ENCODE results near the gene PTPRM.
"Not testable (repeated sequence)": the region's sequence is repeated elsewhere in the genome, so short reads cannot be mapped to it uniquely, and the experiment has no call there.

Gene PTPRM

GRCh38 chr18:7955175-7955574 lies 388.1 kb downstream of the PTPRM start:
- DNase-seq, result no peak

- DNase-seq, result no peak
Measured at GRCh38 chr18:7957297-7957696, 390.2 kb downstream of the PTPRM start.

GRCh38 chr18:7958081-7958896 lies 391.2 kb downstream of the PTPRM start:
- DNase-seq, result no peak

GRCh38 chr18:7958897-7959146 lies 391.7 kb downstream of the PTPRM start:
- DNase-seq, result no peak

- DNase-seq, result not testable (repeated sequence)
Measured at GRCh38 chr18:7966682-7967081, 399.6 kb downstream of the PTPRM start.

- DNase-seq, result no peak
Measured at GRCh38 chr18:7974200-7974874, 407.2 kb downstream of the PTPRM start.

- no peak for DNase-seq
Measured at GRCh38 chr18:7977897-7978296, 410.8 kb downstream of the PTPRM start.

- no peak for DNase-seq
Measured at GRCh38 chr18:7978834-7979233, 411.7 kb downstream of the PTPRM start.

- no peak for DNase-seq
Measured at GRCh38 chr18:7979714-7980113, 412.6 kb downstream of the PTPRM start.

GRCh38 chr18:7980136-7980535 lies 413.0 kb downstream of the PTPRM start:
- no peak for DNase-seq

- no peak for DNase-seq
Measured at GRCh38 chr18:7980656-7981055, 413.5 kb downstream of the PTPRM start.

- no peak for DNase-seq
Measured at GRCh38 chr18:7982216-7982615, 415.1 kb downstream of the PTPRM start.

- DNase-seq, result no peak
Measured at GRCh38 chr18:7987284-7987976, 420.3 kb downstream of the PTPRM start.

GRCh38 chr18:7990670-7991069 lies 423.6 kb downstream of the PTPRM start:
- DNase-seq, result no peak

- no peak for DNase-seq
Measured at GRCh38 chr18:8001711-8002301, 434.7 kb downstream of the PTPRM start.

GRCh38 chr18:8003878-8004675 lies 437.0 kb downstream of the PTPRM start:
- DNase-seq, result no peak

GRCh38 chr18:8004792-8005191 lies 437.7 kb downstream of the PTPRM start:
- no peak for DNase-seq

- DNase-seq, result no peak
Measured at GRCh38 chr18:8005870-8006569, 438.9 kb downstream of the PTPRM start.

- no peak for DNase-seq
Measured at GRCh38 chr18:8006979-8007378, 439.9 kb downstream of the PTPRM start.

- DNase-seq, result no peak
Measured at GRCh38 chr18:8008033-8008432, 440.9 kb downstream of the PTPRM start.

GRCh38 chr18:8011361-8011760 lies 444.2 kb downstream of the PTPRM start:
- no peak for DNase-seq

GRCh38 chr18:8011906-8012305 lies 444.8 kb downstream of the PTPRM start:
- DNase-seq, result no peak

Data from activated CD8-positive, alpha-beta memory T cell treated with anti-CD3 and anti-CD28 coated beads, Interleukin-2, amount 50 U/mL, for 4 hours (primary cell).